Neutrophil (primary cell): ENCODE results near the gene PRKN.

Experiments used
- H3K27ac ChIP-seq: fragments of 200-600 bp; sonication (generic); 2 replicates; pipeline ENCODE4 v1.5.1; 2016; ENCODE audit warnings: mild to moderate bottlenecking, moderate library complexity
- H3K27me3 ChIP-seq: fragments of 200-600 bp; sonication (generic); 2 replicates; pipeline ENCODE4 v1.6.0; 2016; ENCODE audit warnings: mild to moderate bottlenecking
- H3K36me3 ChIP-seq: fragments of 200-600 bp; sonication (generic); 2 replicates; pipeline ENCODE4 v1.5.1; 2017
- H3K4me1 ChIP-seq, 2 experiments: fragments of 200-600 bp in 1 of 2; sonication (generic) in 1 of 2; 1 replicate in 1 of 2; 2 replicates in 1 of 2; pipeline versions ENCODE4 v1.5.1 to v1.6.1; 2013 to 2016; ENCODE audit warnings: low read depth in 1 of 2, low read length in 1 of 2, mild to moderate bottlenecking in 1 of 2, moderate library complexity in 1 of 2; ENCODE audit not compliant: control insufficient read depth in 1 of 2, insufficient read depth in 1 of 2
- H3K4me3 ChIP-seq, 2 experiments: fragments of 200-600 bp in 1 of 2; sonication (generic) in 1 of 2; 1 replicate in 1 of 2; 2 replicates in 1 of 2; pipeline ENCODE4 v1.5.1; 2013 to 2016; ENCODE audit warnings: low read depth in 1 of 2, low read length in 1 of 2, mild to moderate bottlenecking in 1 of 2, moderate library complexity in 1 of 2
- H3K9me3 ChIP-seq: fragments of 200-600 bp; sonication (generic); 2 replicates; pipeline ENCODE4 v1.5.1; 2016
- CTCF ChIP-seq: fragments of 200-600 bp; sonication (generic); IDR thresholded peaks from 2 replicates; pipeline ENCODE4 v1.5.1; 2016; ENCODE audit warnings: antibody characterized with exemption

The PRKN gene

GRCh38 chr6:162722226-162722625 is 5.3 kb downstream of the PRKN start:
- TF ChIP-seq CTCF: no peak
- Histone ChIP-seq H3K9me3 (no peaks in the 10 kb centered on the region), H3K27me3 (peaks cover 8% of the 10 kb centered on the region), H3K4me3 (no peak overlapping the region), H3K4me1 (peaks cover 0 to 5% of the 10 kb centered on the region in 2 experiments), H3K27ac (no peak overlapping the region), H3K36me3 (no peaks in the 10 kb centered on the region)

- H3K4me1 ChIP-seq: no peaks in the 10 kb centered on the region
- no peaks in the 10 kb centered on the region for H3K36me3 ChIP-seq
- H3K27me3 ChIP-seq: no peaks in the 10 kb centered on the region
- H3K9me3 ChIP-seq: no peaks in the 10 kb centered on the region
- H3K27ac ChIP-seq: no peak overlapping the region
- no peak overlapping the region for H3K4me3 ChIP-seq
- TF ChIP-seq CTCF: no peak
Observed at GRCh38 chr6:162721404-162721687, 6.2 kb downstream of the PRKN start.

GRCh38 chr6:162719528-162719927 is 8.0 kb downstream of the PRKN start:
- H3K4me3 ChIP-seq: no peak overlapping the region
- H3K4me1 ChIP-seq: no peaks in the 10 kb centered on the region
- no peaks in the 10 kb centered on the region for H3K36me3 ChIP-seq
- TF ChIP-seq CTCF: no peak
- no peaks in the 10 kb centered on the region for H3K27me3 ChIP-seq
- H3K27ac ChIP-seq: no peak overlapping the region
- no peaks in the 10 kb centered on the region for H3K9me3 ChIP-seq

GRCh38 chr6:162715601-162716000 is 12.0 kb downstream of the PRKN start:
- H3K36me3 ChIP-seq: no peaks in the 10 kb centered on the region

GRCh38 chr6:162713974-162714780 is 13.4 kb downstream of the PRKN start:
- Histone ChIP-seq H3K4me3 (no peak overlapping the region), H3K4me1 (peaks cover 0 to 5% of the 10 kb centered on the region in 2 experiments), H3K9me3 (no peaks in the 10 kb centered on the region), H3K36me3 (no peaks in the 10 kb centered on the region), H3K27me3 (no peaks in the 10 kb centered on the region), H3K27ac (no peak overlapping the region)
- TF ChIP-seq CTCF: no peak

More at GRCh38 chr6:162715601-162716000, 12.0 kb downstream of the PRKN start:
- no peak overlapping the region for H3K27ac ChIP-seq
- peaks cover 0 to 5% of the 10 kb centered on the region in 2 experiments for H3K4me1 ChIP-seq
- H3K9me3 ChIP-seq: no peaks in the 10 kb centered on the region
- no peak overlapping the region for H3K4me3 ChIP-seq
- H3K27me3 ChIP-seq: no peaks in the 10 kb centered on the region
- no peak for TF ChIP-seq CTCF
